GM12878 (cell line): ENCODE results near the gene ERFL. TPM values are rescaled to one million over a fixed set of nuclear protein-coding genes. Genes with fewer than 3 reads are reported as not detected.

ENCODE experiments used
- ATF7 ChIP-seq: fragments of 450-650 bp; IDR thresholded peaks from 2 replicates; pipeline ENCODE4 v1.6.1; 2016; ENCODE audit warnings: low read depth, mild to moderate bottlenecking
- CREB1 ChIP-seq: IDR thresholded peaks from 2 replicates; pipeline ENCODE4 v1.6.1; 2012; ENCODE audit warnings: low read depth, mild to moderate bottlenecking, inconsistent platforms
- EED ChIP-seq: sonication (generic); IDR thresholded peaks from 2 replicates; pipeline ENCODE4 v1.6.1; 2016; ENCODE audit warnings: antibody characterized with exemption, low read depth
- ESRRA ChIP-seq: IDR thresholded peaks from 2 replicates; pipeline ENCODE4 v1.6.1; 2012; ENCODE audit warnings: mild to moderate bottlenecking, low read length, improper control_type of control experiment
- HDAC6 ChIP-seq: fragments of 200-600 bp; sonication (generic); IDR thresholded peaks from one replicate; pipeline ENCODE4 v1.8.0; 2017; ENCODE audit warnings: antibody characterized with exemption; ENCODE audit not compliant: unreplicated experiment
- IKZF2 ChIP-seq, 2 experiments: fragments of 450-650 bp; IDR thresholded peaks; 2 replicates each; pipeline ENCODE4 v1.6.1; 2017; ENCODE audit warnings: mild to moderate bottlenecking in 2 of 2, moderate library complexity in 2 of 2
- JUND ChIP-seq: IDR thresholded peaks from 2 replicates; pipeline ENCODE4 v1.6.1; 2012; ENCODE audit warnings: low read depth, mild to moderate bottlenecking, low read length, improper control_type of control experiment, moderate library complexity
- KDM1A ChIP-seq: fragments of 200-600 bp; sonication (generic); IDR thresholded peaks from 2 replicates; pipeline ENCODE4 v1.6.1; 2016; ENCODE audit warnings: borderline replicate concordance
- LARP7 ChIP-seq: fragments of 450-650 bp; IDR thresholded peaks from 2 replicates; pipeline ENCODE4 v1.6.1; 2017; ENCODE audit warnings: mild to moderate bottlenecking
- MTA2 ChIP-seq: fragments of 450-650 bp; IDR thresholded peaks from 2 replicates; pipeline ENCODE4 v1.6.1; 2016; ENCODE audit warnings: low read depth, mild to moderate bottlenecking, moderate library complexity
- NFXL1 ChIP-seq: fragments of 450-650 bp; IDR thresholded peaks from 2 replicates; pipeline ENCODE4 v1.6.1; 2017; ENCODE audit warnings: antibody characterized with exemption, mild to moderate bottlenecking, borderline replicate concordance
- PML ChIP-seq: IDR thresholded peaks from 2 replicates; pipeline ENCODE4 v1.6.1; 2012; ENCODE audit warnings: low read length, inconsistent platforms
- SRF ChIP-seq, 2 experiments: IDR thresholded peaks; 2 replicates each; pipeline ENCODE4 v1.6.1; 2011; ENCODE audit warnings: low read depth in 2 of 2, low read length in 2 of 2, mild to moderate bottlenecking in 1 of 2, moderate library complexity in 1 of 2
- TCF12 ChIP-seq: IDR thresholded peaks from 2 replicates; pipeline ENCODE4 v1.6.1; 2011; ENCODE audit warnings: low read depth, mild to moderate bottlenecking, low read length
- ZNF217 ChIP-seq: fragments of 450-650 bp; IDR thresholded peaks from 2 replicates; pipeline ENCODE4 v1.6.1; 2017; ENCODE audit warnings: antibody characterized with exemption, mild to moderate bottlenecking
- polyA plus RNA-seq, 11 experiments: library from polyadenylated mRNA; depleted of rRNA in 4 of 11; unstranded in 6 of 11; stranded (reverse) in 5 of 11; fragments of >200 nt; fragmentation: Nextera tagmentation in 4 of 11; fragmentation: Illumina TruSeq in 1 of 11; extraction: Ambion mirVana in 4 of 11; extraction: Trizol in 1 of 11; gene quantifications; 1 replicate in 1 of 11; 2 replicates in 10 of 11; pipeline versions ENCODE4 v1.2.1 to v1.2.3, GENCODE V29; 2011 to 2016; ENCODE audit warnings: inconsistent platforms in 2 of 11, missing spikeins in 2 of 11, low read depth in 1 of 11
- total RNA-seq, 4 experiments: library from RNA; depleted of rRNA in 3 of 4; stranded (reverse); fragments of >200 nt in 3 of 4; fragmentation: Illumina TruSeq in 1 of 4; extraction: Trizol in 1 of 4; gene quantifications; 2 replicates each; pipeline versions ENCODE4 v1.2.1 to v1.2.3, GENCODE V29; 2013 to 2021
- TF ChIP-seq, protein P1 (sequence below): IDR thresholded peaks from 2 replicates; pipeline ENCODE4 v1.6.1; 2011; ENCODE audit warnings: mild to moderate bottlenecking, low read depth, low read length, moderate library complexity; ENCODE audit not compliant: insufficient replicate concordance
- TF ChIP-seq, protein P2 (sequence below): fragments of 450-650 bp; IDR thresholded peaks from 2 replicates; pipeline ENCODE4 v1.6.1; 2018; ENCODE audit warnings: mild to moderate bottlenecking, low read depth, moderate library complexity; ENCODE audit not compliant: partially characterized antibody
- TF ChIP-seq, protein P3 (sequence below): fragments of 450-650 bp; IDR thresholded peaks from 2 replicates; pipeline ENCODE4 v1.6.1; 2016; ENCODE audit warnings: mild to moderate bottlenecking, moderate library complexity, borderline replicate concordance
- TF ChIP-seq, protein P4 (sequence below): fragments of 450-650 bp; IDR thresholded peaks from 2 replicates; pipeline ENCODE4 v1.6.1; 2017; ENCODE audit warnings: low read depth, mild to moderate bottlenecking, moderate library complexity
- TF ChIP-seq, protein P5 (sequence below): IDR thresholded peaks from 2 replicates; pipeline ENCODE4 v1.6.1; 2011; ENCODE audit warnings: low read depth, low read length, improper control_type of control experiment, borderline replicate concordance

Gene ERFL
- total and polyA plus RNA-seq, 10 of the 15 experiments (the other 5 are each of a cell fraction or from before 2014, with no cell fraction given), result 0.04 to 0.10 (median 0.05) TPM; not detected in 7

DNA sequence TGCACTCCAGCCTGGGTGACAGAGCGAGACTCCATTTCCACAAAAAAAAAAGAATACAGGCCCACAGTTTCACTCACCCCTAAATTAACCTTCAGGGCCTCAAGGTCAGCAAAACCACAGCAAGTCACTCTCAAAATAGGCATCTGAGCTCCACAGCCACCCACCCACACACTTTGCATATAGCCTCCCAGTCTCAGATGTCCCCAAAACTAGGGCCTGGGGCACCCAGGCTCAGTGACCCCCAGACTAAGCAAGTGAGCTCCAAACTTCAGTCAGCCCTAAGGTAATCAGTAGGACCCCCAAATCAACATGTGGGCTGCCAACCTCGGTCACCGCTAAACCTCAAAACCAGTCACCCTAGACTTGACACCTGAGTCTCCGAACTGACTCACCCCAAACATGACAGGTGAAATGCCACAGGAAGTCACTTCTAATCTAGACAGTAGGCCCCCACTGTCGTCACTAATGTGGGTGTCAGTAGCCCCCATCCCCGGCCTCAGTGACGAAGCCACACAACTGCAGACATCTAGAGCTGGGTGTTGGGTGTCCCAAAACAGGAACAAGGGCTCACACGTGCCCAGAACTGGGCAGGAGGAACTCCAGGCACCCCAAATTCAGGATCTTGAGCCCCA is 17.0 kb upstream of the ERFL start (continued):
- TF ChIP-seq, protein P1, sequence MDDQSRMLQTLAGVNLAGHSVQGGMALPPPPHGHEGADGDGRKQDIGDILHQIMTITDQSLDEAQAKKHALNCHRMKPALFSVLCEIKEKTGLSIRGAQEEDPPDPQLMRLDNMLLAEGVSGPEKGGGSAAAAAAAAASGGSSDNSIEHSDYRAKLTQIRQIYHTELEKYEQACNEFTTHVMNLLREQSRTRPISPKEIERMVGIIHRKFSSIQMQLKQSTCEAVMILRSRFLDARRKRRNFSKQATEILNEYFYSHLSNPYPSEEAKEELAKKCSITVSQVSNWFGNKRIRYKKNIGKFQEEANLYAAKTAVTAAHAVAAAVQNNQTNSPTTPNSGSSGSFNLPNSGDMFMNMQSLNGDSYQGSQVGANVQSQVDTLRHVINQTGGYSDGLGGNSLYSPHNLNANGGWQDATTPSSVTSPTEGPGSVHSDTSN, result peak; percentile 37
- peak; percentile 49; the same call in 1 of the 2 replicates for TF ChIP-seq LARP7
- TF ChIP-seq, protein P2, sequence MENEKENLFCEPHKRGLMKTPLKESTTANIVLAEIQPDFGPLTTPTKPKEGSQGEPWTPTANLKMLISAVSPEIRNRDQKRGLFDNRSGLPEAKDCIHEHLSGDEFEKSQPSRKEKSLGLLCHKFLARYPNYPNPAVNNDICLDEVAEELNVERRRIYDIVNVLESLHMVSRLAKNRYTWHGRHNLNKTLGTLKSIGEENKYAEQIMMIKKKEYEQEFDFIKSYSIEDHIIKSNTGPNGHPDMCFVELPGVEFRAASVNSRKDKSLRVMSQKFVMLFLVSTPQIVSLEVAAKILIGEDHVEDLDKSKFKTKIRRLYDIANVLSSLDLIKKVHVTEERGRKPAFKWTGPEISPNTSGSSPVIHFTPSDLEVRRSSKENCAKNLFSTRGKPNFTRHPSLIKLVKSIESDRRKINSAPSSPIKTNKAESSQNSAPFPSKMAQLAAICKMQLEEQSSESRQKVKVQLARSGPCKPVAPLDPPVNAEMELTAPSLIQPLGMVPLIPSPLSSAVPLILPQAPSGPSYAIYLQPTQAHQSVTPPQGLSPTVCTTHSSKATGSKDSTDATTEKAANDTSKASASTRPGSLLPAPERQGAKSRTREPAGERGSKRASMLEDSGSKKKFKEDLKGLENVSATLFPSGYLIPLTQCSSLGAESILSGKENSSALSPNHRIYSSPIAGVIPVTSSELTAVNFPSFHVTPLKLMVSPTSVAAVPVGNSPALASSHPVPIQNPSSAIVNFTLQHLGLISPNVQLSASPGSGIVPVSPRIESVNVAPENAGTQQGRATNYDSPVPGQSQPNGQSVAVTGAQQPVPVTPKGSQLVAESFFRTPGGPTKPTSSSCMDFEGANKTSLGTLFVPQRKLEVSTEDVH, result peak; percentile 85
- no peak for TF ChIP-seq HDAC6
- TF ChIP-seq JUND, result 0 out of 2 replicates have a peak, but pooled peaks have one; percentile 42
- peak; percentile 97 for TF ChIP-seq ATF7
- TF ChIP-seq, protein P3, sequence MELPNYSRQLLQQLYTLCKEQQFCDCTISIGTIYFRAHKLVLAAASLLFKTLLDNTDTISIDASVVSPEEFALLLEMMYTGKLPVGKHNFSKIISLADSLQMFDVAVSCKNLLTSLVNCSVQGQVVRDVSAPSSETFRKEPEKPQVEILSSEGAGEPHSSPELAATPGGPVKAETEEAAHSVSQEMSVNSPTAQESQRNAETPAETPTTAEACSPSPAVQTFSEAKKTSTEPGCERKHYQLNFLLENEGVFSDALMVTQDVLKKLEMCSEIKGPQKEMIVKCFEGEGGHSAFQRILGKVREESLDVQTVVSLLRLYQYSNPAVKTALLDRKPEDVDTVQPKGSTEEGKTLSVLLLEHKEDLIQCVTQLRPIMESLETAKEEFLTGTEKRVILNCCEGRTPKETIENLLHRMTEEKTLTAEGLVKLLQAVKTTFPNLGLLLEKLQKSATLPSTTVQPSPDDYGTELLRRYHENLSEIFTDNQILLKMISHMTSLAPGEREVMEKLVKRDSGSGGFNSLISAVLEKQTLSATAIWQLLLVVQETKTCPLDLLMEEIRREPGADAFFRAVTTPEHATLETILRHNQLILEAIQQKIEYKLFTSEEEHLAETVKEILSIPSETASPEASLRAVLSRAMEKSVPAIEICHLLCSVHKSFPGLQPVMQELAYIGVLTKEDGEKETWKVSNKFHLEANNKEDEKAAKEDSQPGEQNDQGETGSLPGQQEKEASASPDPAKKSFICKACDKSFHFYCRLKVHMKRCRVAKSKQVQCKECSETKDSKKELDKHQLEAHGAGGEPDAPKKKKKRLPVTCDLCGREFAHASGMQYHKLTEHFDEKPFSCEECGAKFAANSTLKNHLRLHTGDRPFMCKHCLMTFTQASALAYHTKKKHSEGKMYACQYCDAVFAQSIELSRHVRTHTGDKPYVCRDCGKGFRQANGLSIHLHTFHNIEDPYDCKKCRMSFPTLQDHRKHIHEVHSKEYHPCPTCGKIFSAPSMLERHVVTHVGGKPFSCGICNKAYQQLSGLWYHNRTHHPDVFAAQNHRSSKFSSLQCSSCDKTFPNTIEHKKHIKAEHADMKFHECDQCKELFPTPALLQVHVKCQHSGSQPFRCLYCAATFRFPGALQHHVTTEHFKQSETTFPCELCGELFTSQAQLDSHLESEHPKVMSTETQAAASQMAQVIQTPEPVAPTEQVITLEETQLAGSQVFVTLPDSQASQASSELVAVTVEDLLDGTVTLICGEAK, result no peak; the same call in 1 of the 2 replicates
- peak; percentile 22 for TF ChIP-seq ZNF217
- peak; percentile 95 for TF ChIP-seq CREB1
- peak; percentile 87 for TF ChIP-seq TCF12
- TF ChIP-seq MTA2, result peak; percentile 98
- TF ChIP-seq EED, result peak; percentile 73
- peak; percentile 94 for TF ChIP-seq IKZF2 (IDR thresholded peaks at IDR 0.05)
- TF ChIP-seq, protein P4, sequence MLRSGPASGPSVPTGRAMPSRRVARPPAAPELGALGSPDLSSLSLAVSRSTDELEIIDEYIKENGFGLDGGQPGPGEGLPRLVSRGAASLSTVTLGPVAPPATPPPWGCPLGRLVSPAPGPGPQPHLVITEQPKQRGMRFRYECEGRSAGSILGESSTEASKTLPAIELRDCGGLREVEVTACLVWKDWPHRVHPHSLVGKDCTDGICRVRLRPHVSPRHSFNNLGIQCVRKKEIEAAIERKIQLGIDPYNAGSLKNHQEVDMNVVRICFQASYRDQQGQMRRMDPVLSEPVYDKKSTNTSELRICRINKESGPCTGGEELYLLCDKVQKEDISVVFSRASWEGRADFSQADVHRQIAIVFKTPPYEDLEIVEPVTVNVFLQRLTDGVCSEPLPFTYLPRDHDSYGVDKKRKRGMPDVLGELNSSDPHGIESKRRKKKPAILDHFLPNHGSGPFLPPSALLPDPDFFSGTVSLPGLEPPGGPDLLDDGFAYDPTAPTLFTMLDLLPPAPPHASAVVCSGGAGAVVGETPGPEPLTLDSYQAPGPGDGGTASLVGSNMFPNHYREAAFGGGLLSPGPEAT, result peak; percentile 90; the same call in 1 of the 2 replicates
- TF ChIP-seq NFXL1, result no peak
- TF ChIP-seq, protein P5, sequence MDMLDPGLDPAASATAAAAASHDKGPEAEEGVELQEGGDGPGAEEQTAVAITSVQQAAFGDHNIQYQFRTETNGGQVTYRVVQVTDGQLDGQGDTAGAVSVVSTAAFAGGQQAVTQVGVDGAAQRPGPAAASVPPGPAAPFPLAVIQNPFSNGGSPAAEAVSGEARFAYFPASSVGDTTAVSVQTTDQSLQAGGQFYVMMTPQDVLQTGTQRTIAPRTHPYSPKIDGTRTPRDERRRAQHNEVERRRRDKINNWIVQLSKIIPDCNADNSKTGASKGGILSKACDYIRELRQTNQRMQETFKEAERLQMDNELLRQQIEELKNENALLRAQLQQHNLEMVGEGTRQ, result peak; percentile 11; the same call in 1 of the 2 replicates
- no peak for TF ChIP-seq KDM1A
- TF ChIP-seq ESRRA, result peak; percentile 99
- peak; percentile 83; the same call in 1 of the 2 replicates for TF ChIP-seq PML
- TF ChIP-seq SRF (IDR thresholded peaks at IDR 0.05; ENCODE audit: low read depth in 2 of 2, low read length in 2 of 2), result peak; percentile 76 to 86
